Calu3 (cell line): ENCODE results near the gene POLR3A. TPM values are rescaled to one million over a fixed set of nuclear protein-coding genes. Genes with fewer than 3 reads are reported as not detected.
A peak's percentile ranks its signal among the peaks of the same experiment; 100 is the strongest.

Source experiments
- BruUV-seq: library from RNA; stranded (reverse); fragments of 400-500 nt; replicated peaks from 2 replicates; lab custom pipeline; 2021; lab: Mats Ljungman, UMichigan
- CTCF ChIA-PET: fragments of 300-600 bp; sonication (Branson Sonifier 250); formaldehyde crosslinking; loops from one replicate; lab custom pipeline; 2022; ENCODE audit warnings: antibody characterized with exemption; lab: Charles Lee
- DNase-seq: peaks from one replicate; pipeline ENCODE4 v3.0.0; 2022
- H3K27ac Mint-ChIP-seq: one replicate; pipeline ENCODE4 v1.8.0; 2022; ENCODE audit warnings: mixed read lengths; ENCODE audit not compliant: unreplicated experiment
- H3K27me3 Mint-ChIP-seq: one replicate; pipeline ENCODE4 v1.8.0; 2022; ENCODE audit warnings: mixed read lengths; ENCODE audit not compliant: unreplicated experiment
- H3K36me3 Mint-ChIP-seq: one replicate; pipeline ENCODE4 v1.8.0; 2022; ENCODE audit warnings: mild to moderate bottlenecking, moderate library complexity, mixed read lengths; ENCODE audit not compliant: insufficient read depth, unreplicated experiment
- H3K4me1 Mint-ChIP-seq: one replicate; pipeline ENCODE4 v1.8.0; 2022; ENCODE audit warnings: mild to moderate bottlenecking, low read depth, mixed read lengths; ENCODE audit not compliant: unreplicated experiment
- H3K4me3 Mint-ChIP-seq: one replicate; pipeline ENCODE4 v1.8.0; 2022; ENCODE audit warnings: mild to moderate bottlenecking, low read depth, moderate library complexity, mixed read lengths; ENCODE audit not compliant: unreplicated experiment
- H3K9me3 Mint-ChIP-seq: one replicate; pipeline ENCODE4 v1.8.0; 2022; ENCODE audit warnings: low read depth, mixed read lengths; ENCODE audit not compliant: unreplicated experiment
- CTCF ChIP-seq: fragments of 200-600 bp; IDR thresholded peaks from one replicate; pipeline ENCODE4 v1.8.0; 2022; ENCODE audit warnings: antibody characterized with exemption; ENCODE audit not compliant: unreplicated experiment
- intact Hi-C: fragments of 100-400 bp; cut with micrococcal nuclease; formaldehyde crosslinking; loops from one replicate; pipeline ENCODE4 v1.10.0; 2022; ENCODE audit not compliant: unreplicated experiment
- total RNA-seq: library from RNA; stranded (reverse); gene quantifications from 2 replicates; pipeline ENCODE4 v1.2.3, GENCODE V29; 2022

POLR3A gene
- total RNA-seq, 1 experiment from 2014 or later, result 26.6 TPM

- Mint-ChIP-seq H3K27me3 (no peaks in the 10 kb centered on the region), H3K27ac (no peak overlapping the region), H3K4me3 (no peak overlapping the region), H3K4me1 (peaks cover 17% of the 10 kb centered on the region), H3K36me3 (peaks cover 11% of the 10 kb centered on the region), H3K9me3 (no peaks in the 10 kb centered on the region)
- no peak for DNase-seq
- intact Hi-C loops, result no loop called here
- BruUV-seq, result no TSS peak
- TF ChIP-seq CTCF, result no peak
- CTCF ChIA-PET, result interaction anchor here (0.5 kb wide), 1 partner anchor 31 kb away, joined by 3 read pairs; no protein-coding TSS in a partner anchor
These were observed 89.7 kb downstream of the POLR3A start for GRCh38 chr10:77939561-77940001.

GRCh38 chr10:77936697-77937567 is 92.4 kb downstream of the POLR3A start:
- H3K36me3 Mint-ChIP-seq, result no peaks in the 10 kb centered on the region
- no peaks in the 10 kb centered on the region for H3K27me3 Mint-ChIP-seq
- BruUV-seq, result no TSS peak
- TF ChIP-seq CTCF, result no peak
- H3K4me3 Mint-ChIP-seq, result no peak overlapping the region
- H3K27ac Mint-ChIP-seq, result no peak overlapping the region
- no peaks in the 10 kb centered on the region for H3K4me1 Mint-ChIP-seq
- intact Hi-C loops, result no loop called here
- no peaks in the 10 kb centered on the region for H3K9me3 Mint-ChIP-seq
- no peak for DNase-seq
- CTCF ChIA-PET, result no interaction called here

- Mint-ChIP-seq H3K27ac (no peak overlapping the region), H3K36me3 (peaks cover 9% of the 10 kb centered on the region), H3K27me3 (peaks cover 23% of the 10 kb centered on the region), H3K9me3 (no peaks in the 10 kb centered on the region), H3K4me1 (no peaks in the 10 kb centered on the region), H3K4me3 (no peak overlapping the region)
- intact Hi-C loops, result no loop called here
- CTCF ChIA-PET, result interaction anchor here (1.2 kb wide), 1 partner anchor 9 kb away, joined by 3 read pairs; no protein-coding TSS in a partner anchor
- TF ChIP-seq CTCF, result no peak
- no peak for DNase-seq
- no TSS peak for BruUV-seq
These were observed 97.1 kb downstream of the POLR3A start for GRCh38 chr10:77932016-77932715.

- Mint-ChIP-seq H3K4me3 (peak overlapping the region; percentile 81), H3K9me3 (no peaks in the 10 kb centered on the region), H3K36me3 (peaks cover 29% of the 10 kb centered on the region), H3K4me1 (peaks cover 19% of the 10 kb centered on the region), H3K27me3 (peaks cover 26% of the 10 kb centered on the region), H3K27ac (peak overlapping the region; percentile 54)
- CTCF ChIA-PET, result interaction anchor here (0.5 to 0.6 kb wide), 3 partner anchors 8 to 76 kb away, joined by 3 to 4 read pairs (median 4); no protein-coding TSS in a partner anchor
- no TSS peak for BruUV-seq
- intact Hi-C loops, result loop anchor here (5.0 kb wide), 1 partner anchor 45 kb away; no protein-coding TSS in a partner anchor
- DNase-seq, result no peak
- no peak for TF ChIP-seq CTCF
These were observed 101.7 kb downstream of the POLR3A start for GRCh38 chr10:77927402-77928246.
